HCT116 (cell line): ENCODE measurements around the gene HOXC12. TPM values are rescaled to one million over a fixed set of nuclear protein-coding genes. Genes with fewer than 3 reads are reported as not detected.

Source experiments
- ATAC-seq: fragments of 200-7000 bp; cut with Tn5 transposase; 2 replicates; pipeline ENCODE4 v1.9.1; 2020; ENCODE audit warnings: mild to moderate bottlenecking, moderate library complexity
- BruUV-seq: library from RNA; stranded (reverse); fragments of 400-500 nt; replicated peaks from 2 replicates; lab custom pipeline; 2021; lab: Mats Ljungman, UMichigan
- CTCF ChIA-PET: fragments of 300-600 bp; sonication (Branson Sonifier 250); formaldehyde crosslinking; loops from one replicate; lab custom pipeline; 2021; ENCODE audit warnings: antibody characterized with exemption; lab: Charles Lee
- POLR2A ChIA-PET: fragments of 300-600, 350-600 bp; sonication (Branson Sonifier 250); formaldehyde crosslinking; loops from one replicate; lab custom pipeline; 2021; ENCODE audit warnings: antibody characterized with exemption; lab: Charles Lee
- RAD21 ChIA-PET, 2 experiments: fragments of 300-600 bp; sonication (Branson Sonifier 250); formaldehyde crosslinking; loops; one replicate each; lab custom pipeline; 2023; ENCODE audit warnings: low total read pairs in 2 of 2; ENCODE audit not compliant: uncharacterized antibody in 2 of 2, unreplicated experiment in 2 of 2, low non-redundant PET in 1 of 2; lab: Charles Lee
- DNase-seq: peaks from one replicate; pipeline ENCODE4 v3.0.0-alpha.2; 2010; ENCODE audit warnings: low read depth, low spot score
- H2AFZ ChIP-seq: fragments of 200-600 bp; shearing (Covaris generic), sonication (generic); 2 replicates; pipeline ENCODE4 v1.6.1; 2017; ENCODE audit warnings: low read depth, mixed run types, mixed read lengths, antibody characterized with exemption, low read length; ENCODE audit not compliant: poor library complexity, severe bottlenecking
- H3K27ac ChIP-seq: 2 replicates; pipeline ENCODE4 v1.5.1; 2012; ENCODE audit warnings: low read depth, low read length
- H3K27me3 ChIP-seq: fragments of 200-600 bp; sonication (generic); 2 replicates; pipeline ENCODE4 v1.6.1; 2016; ENCODE audit warnings: mixed run types, low read length, mixed read lengths; ENCODE audit not compliant: insufficient read depth
- H3K36me3 ChIP-seq, 2 experiments: fragments of 200-500 bp in 1 of 2; fragments of 200-600 bp in 1 of 2; sonication (Bioruptor generic) in 1 of 2; sonication (generic) in 1 of 2; 2 replicates each; pipeline versions ENCODE4 v1.5.1 to v1.6.1; 2014 to 2016; ENCODE audit warnings: low read length in 2 of 2, inconsistent platforms in 1 of 2, mixed read lengths in 1 of 2, mixed run types in 1 of 2; ENCODE audit not compliant: insufficient read depth in 2 of 2, control insufficient read depth in 1 of 2
- H3K4me1 ChIP-seq, 2 experiments: fragments of 200-600 bp in 1 of 2; sonication (generic) in 1 of 2; 2 replicates each; pipeline versions ENCODE4 v1.5.1 to v1.6.1; 2012 to 2017; ENCODE audit warnings: low read length in 2 of 2, inconsistent platforms in 1 of 2, mild to moderate bottlenecking in 1 of 2, mixed read lengths in 1 of 2, mixed run types in 1 of 2, moderate library complexity in 1 of 2; ENCODE audit not compliant: insufficient read depth in 2 of 2, control insufficient read depth in 1 of 2
- H3K4me2 ChIP-seq: fragments of 200-600 bp; sonication (generic); 2 replicates; pipeline ENCODE4 v1.6.1; 2017; ENCODE audit warnings: mixed run types, low read length, mixed read lengths
- H3K4me3 ChIP-seq, 2 experiments: fragments of 200-600 bp in 1 of 2; sonication (generic) in 1 of 2; replicated peaks in 1 of 2; 2 replicates each; pipeline ENCODE4 v1.5.1; 2011 to 2016; ENCODE audit warnings: low read length in 2 of 2, control low read depth in 1 of 2, low read depth in 1 of 2, mild to moderate bottlenecking in 1 of 2, mixed read lengths in 1 of 2, mixed run types in 1 of 2
- H3K79me2 ChIP-seq: fragments of 200-600 bp; sonication (generic); 2 replicates; pipeline ENCODE4 v1.6.1; 2017; ENCODE audit warnings: mild to moderate bottlenecking, mixed run types, low read length, moderate library complexity, mixed read lengths; ENCODE audit not compliant: insufficient read depth
- H3K9ac ChIP-seq: fragments of 200-600 bp; sonication (generic); 2 replicates; pipeline ENCODE4 v1.6.1; 2016; ENCODE audit warnings: low read length, mixed read lengths
- H3K9me2 ChIP-seq: fragments of 200-600 bp; sonication (generic), shearing (Covaris generic); 2 replicates; pipeline ENCODE4 v1.6.1; 2017; ENCODE audit warnings: mixed run types, mild to moderate bottlenecking, moderate library complexity; ENCODE audit not compliant: insufficient read depth
- H3K9me3 ChIP-seq, 2 experiments: fragments of 200-500 bp in 1 of 2; fragments of 200-600 bp in 1 of 2; sonication (Bioruptor generic) in 1 of 2; sonication (generic) in 1 of 2; 2 replicates each; pipeline ENCODE4 v1.6.1; 2014 to 2017; ENCODE audit warnings: low read length in 2 of 2, mixed read lengths in 2 of 2, inconsistent platforms in 1 of 2, low read depth in 1 of 2, mild to moderate bottlenecking in 1 of 2, mixed run types in 1 of 2, moderate library complexity in 1 of 2; ENCODE audit not compliant: control insufficient read depth in 1 of 2, insufficient read depth in 1 of 2
- H4K20me1 ChIP-seq: fragments of 200-600 bp; sonication (generic), shearing (Covaris generic); 2 replicates; pipeline ENCODE4 v1.6.1; 2017; ENCODE audit warnings: mixed run types, mild to moderate bottlenecking, moderate library complexity; ENCODE audit not compliant: insufficient read depth
- CBX3 ChIP-seq: IDR thresholded peaks from 2 replicates; pipeline ENCODE4 v1.6.1; 2012; ENCODE audit warnings: low read depth
- CTCF ChIP-seq, 3 experiments: fragments of 200-600 bp in 1 of 3; sonication (generic) in 1 of 3; IDR thresholded peaks in 2 of 3; conservative IDR thresholded peaks in 1 of 3; 2 replicates each; pipeline ENCODE4 v1.5.1; 2012 to 2017; ENCODE audit warnings: low read depth in 2 of 3, low read length in 2 of 3, antibody characterized with exemption in 1 of 3, borderline replicate concordance in 1 of 3, control low read depth in 1 of 3, mild to moderate bottlenecking in 1 of 3, mixed read lengths in 1 of 3, mixed run types in 1 of 3, moderate library complexity in 1 of 3; ENCODE audit not compliant: insufficient read depth in 1 of 3
- POLR2AphosphoS5 ChIP-seq: IDR thresholded peaks from 2 replicates; pipeline ENCODE4 v1.6.1; 2011; ENCODE audit warnings: mild to moderate bottlenecking, low read depth, low read length, moderate library complexity
- intact Hi-C: fragments of 100-400 bp; cut with micrococcal nuclease; formaldehyde crosslinking; loops from 2 replicates; pipeline ENCODE4 v1.10.0; 2022
- total RNA-seq: library from RNA; stranded (reverse); gene quantifications from one replicate; pipeline ENCODE4 v1.2.1, GENCODE V29; 2021; ENCODE audit not compliant: unreplicated experiment

The HOXC12 gene
- total RNA-seq, 1 experiment from 2014 or later, result not detected

GRCh38 chr12:53973236-53974042 lies 18.7 kb downstream of the HOXC12 start:
- POLR2A ChIA-PET, result no interaction called here
- Histone ChIP-seq H3K4me1 (peaks cover 0 to 14% of the 10 kb centered on the region in 2 experiments; a peak in 2 of 4 replicates), H3K4me2 (peak overlapping the region; percentile 76), H4K20me1 (no peaks in the 10 kb centered on the region), H3K79me2 (no peaks in the 10 kb centered on the region), H3K9me2 (no peaks in the 10 kb centered on the region), H3K9me3 (no peaks in the 10 kb centered on the region), H3K27ac (no peak overlapping the region), H3K27me3 (peaks cover 4% of the 10 kb centered on the region; the same call in 1 of the 2 replicates), H3K9ac (peak overlapping the region; percentile 63), H3K36me3 (no peaks in the 10 kb centered on the region), H2AFZ (peak overlapping the region; percentile 16), H3K4me3 (peak overlapping the region; percentile 46 to 59)
- TF ChIP-seq POLR2AphosphoS5 (0 out of 2 replicates have a peak, but pooled peaks have one; percentile 18), CBX3 (no peak)
- CTCF ChIA-PET, result no interaction called here
- RAD21 ChIA-PET, result no interaction called here
- intact Hi-C loops, result no loop called here
- BruUV-seq, result no TSS peak
- peak; percentile 55 for ATAC-seq
- no peak for DNase-seq

- Histone ChIP-seq H3K79me2 (no peaks in the 10 kb centered on the region), H3K4me2 (peak within 1 kb of the TSS; percentile 76), H4K20me1 (no peaks in the 10 kb centered on the region), H3K9me3 (no peaks in the 10 kb centered on the region), H3K4me3 (peak within 1 kb of the TSS; percentile 46 to 59), H3K9me2 (no peaks in the 10 kb centered on the region), H3K4me1 (peaks cover 0 to 14% of the 10 kb centered on the region in 2 experiments; a peak in 2 of 4 replicates), H3K36me3 (no peaks in the 10 kb centered on the region), H3K27me3 (peaks cover 4% of the 10 kb centered on the region; the same call in 1 of the 2 replicates), H3K27ac (peak within 1 kb of the TSS; percentile 19; the same call in 1 of the 2 replicates), H3K9ac (peak within 1 kb of the TSS; percentile 63), H2AFZ (peak within 1 kb of the TSS; percentile 16)
- ChIA-PET CTCF (no interaction called here), POLR2A (no interaction called here), RAD21 (no interaction called here)
- intact Hi-C loops, result no loop called here
- TF ChIP-seq POLR2AphosphoS5 (peak; percentile 50), CTCF (IDR thresholded peaks at IDR 0.05 in 2 of 3, conservative IDR thresholded peaks at IDR 0.05 in 1 of 3; ENCODE audit: borderline replicate concordance in 1 of 3, insufficient read depth in 1 of 3, low read depth in 2 of 3, low read length in 2 of 3) (no peak)
- DNase-seq (no peak), ATAC-seq (peak; percentile 72)
- BruUV-seq, result no TSS peak
Measured at GRCh38 chr12:53974084-53975063, 19.7 kb downstream of the HOXC12 start, which contains the start of gene HOTAIR. Gene HOTAIR (minus strand): TSS chr12:53974954.
